ENCODE measurements around the gene TTBK1. TPM values are rescaled to one million over a fixed set of nuclear protein-coding genes. Genes with fewer than 3 reads are reported as not detected.

TTBK1 gene
- total and polyA plus RNA-seq, 2 donors (not counting 1 experiment from before 2014, with no cell fraction given) = 0.07 TPM; not detected in 1

DNA sequence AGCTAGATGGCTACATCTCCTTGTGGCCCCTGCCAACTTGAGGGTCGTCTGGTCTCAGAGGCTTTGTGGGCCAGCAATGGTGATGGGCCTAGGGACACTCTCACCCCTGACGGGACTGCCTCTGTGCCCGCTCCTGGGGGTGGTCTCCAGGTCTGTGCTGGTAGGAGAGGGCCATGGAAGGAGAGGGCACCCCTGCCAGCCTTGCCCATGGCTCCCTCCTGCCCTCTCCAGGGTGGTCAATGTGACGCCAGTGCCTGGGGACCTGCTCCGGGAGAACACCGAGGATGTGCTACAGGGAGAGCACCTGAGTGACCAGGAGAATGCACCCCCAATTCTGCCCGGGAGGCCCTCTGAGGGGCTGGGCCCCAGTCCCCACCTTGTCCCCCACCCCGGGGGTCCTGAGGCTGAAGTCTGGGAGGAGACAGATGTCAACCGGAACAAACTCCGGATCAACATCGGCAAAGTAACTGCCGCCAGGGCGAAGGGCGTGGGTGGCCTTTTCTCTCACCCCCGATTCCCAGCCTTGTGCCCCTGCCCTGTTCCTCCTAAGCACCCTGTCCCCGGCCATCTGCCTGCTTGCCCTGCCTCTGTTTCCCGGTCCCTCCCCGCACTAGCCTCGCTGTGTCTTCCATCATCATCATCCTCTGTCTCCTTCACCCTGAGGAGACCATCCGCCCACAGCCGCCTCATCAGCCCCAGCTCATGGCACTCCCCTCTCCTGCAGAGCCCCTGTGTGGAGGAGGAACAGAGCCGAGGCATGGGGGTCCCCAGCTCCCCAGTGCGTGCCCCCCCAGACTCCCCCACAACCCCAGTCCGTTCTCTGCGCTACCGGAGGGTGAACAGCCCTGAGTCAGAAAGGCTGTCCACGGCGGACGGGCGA, 15.8 kb downstream of the TTBK1 start:
- intact Hi-C loops (cut with micrococcal nuclease) = no loop called here
- H3K79me2 ChIP-seq (ENCODE audit: control insufficient read depth, insufficient read depth, low read length) = no peaks in the 10 kb centered on the region
- H3K27me3 ChIP-seq (replicated peaks in 1 of 4; ENCODE audit: control extremely low read depth in 1 of 4, control insufficient read depth in 3 of 4, insufficient read depth in 4 of 4, low read length in 3 of 4) = peaks cover 0 to 19% (median 0%) of the 10 kb centered on the region in 4 experiments
- ChIA-PET POLR2A (no interaction called here), CTCF (interaction anchor here (5.7 kb wide), 1 partner anchor 247 kb away, joined by 50 read pairs; no protein-coding TSS in a partner anchor)
- peaks cover 0 to 7% (median 0%) of the 10 kb centered on the region in 3 donors for H3K9me3 ChIP-seq (ENCODE audit: control extremely low read depth in 1 of 3, control insufficient read depth in 2 of 3, insufficient read depth in 1 of 3, low read length in 2 of 3)
- H3K27ac ChIP-seq (ENCODE audit: low read length in 2 of 2) = no peak overlapping the region
- no peaks in the 10 kb centered on the region for H3K4me1 ChIP-seq (ENCODE audit: control insufficient read depth in 2 of 2, insufficient read depth in 2 of 2, low read length in 2 of 2)
- H3K9ac ChIP-seq (ENCODE audit: low read length) = no peak overlapping the region
- no peak overlapping the region for H3K4me3 ChIP-seq (ENCODE audit: control extremely low read depth in 1 of 5, extremely low read depth in 1 of 5, insufficient read depth in 1 of 5, low read depth in 2 of 5, low read length in 4 of 5)
- no peaks in the 10 kb centered on the region for H3K36me3 ChIP-seq (replicated peaks in 1 of 2; ENCODE audit: control extremely low read depth in 1 of 2, control insufficient read depth in 1 of 2, extremely low read depth in 1 of 2, insufficient read depth in 2 of 2, low read length in 1 of 2)
- H3K27me3 Mint-ChIP-seq = peaks cover 17% of the 10 kb centered on the region
- no peak for ATAC-seq (ENCODE audit: low read depth)
- TF ChIP-seq CTCF (IDR thresholded peaks at IDR 0.05) (no peak), EZH2 (IDR thresholded peaks at IDR 0.05; ENCODE audit: borderline replicate concordance, insufficient read depth, low read depth, low read length, poor library complexity, severe bottlenecking) (no peak)
- DNase-seq = no peak
- 95% methylated on average over 21 of the region's 30 CpGs for WGBS (ENCODE audit: insufficient coverage)
- no peak overlapping the region for H2AFZ ChIP-seq (ENCODE audit: insufficient read depth, low read depth, low read length, poor library complexity, severe bottlenecking)
- H4K20me1 ChIP-seq (ENCODE audit: control insufficient read depth, insufficient read depth, low read length, poor library complexity, severe bottlenecking) = no peaks in the 10 kb centered on the region
- H3K9me3 Mint-ChIP-seq (ENCODE audit: insufficient read depth) = no peaks in the 10 kb centered on the region
- peaks cover 6% of the 10 kb centered on the region for H3K4me1 Mint-ChIP-seq
- no peak overlapping the region for H3K4me2 ChIP-seq (replicated peaks; ENCODE audit: low read depth, low read length, poor library complexity, severe bottlenecking)
- no peak overlapping the region for H3K27ac Mint-ChIP-seq
- H3K4me3 Mint-ChIP-seq = no peak overlapping the region

DNA sequence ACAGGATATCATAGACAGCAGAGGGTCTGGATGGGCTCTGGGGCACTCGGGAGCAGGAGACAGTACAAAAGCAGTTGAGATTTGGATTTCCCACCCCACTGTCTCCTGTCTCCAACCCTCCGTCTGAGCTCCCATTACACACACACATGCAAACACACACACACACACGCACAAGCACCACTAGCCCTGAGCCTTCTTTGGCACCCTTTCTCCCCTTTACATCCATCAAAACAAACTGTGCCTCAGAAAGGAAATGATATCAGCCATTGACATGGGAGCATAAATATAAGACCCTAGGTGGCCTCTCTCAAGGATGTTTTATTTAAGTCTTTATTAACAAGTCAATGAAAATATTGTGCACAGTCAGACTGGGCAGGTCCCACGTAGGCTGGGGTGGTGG, 17.5 kb downstream of the TTBK1 start:
- TF ChIP-seq CTCF (IDR thresholded peaks at IDR 0.05) = no peak
- no peak for TF ChIP-seq EZH2 (IDR thresholded peaks at IDR 0.05; ENCODE audit: borderline replicate concordance, insufficient read depth, low read depth, low read length, poor library complexity, severe bottlenecking)
- peaks cover 0 to 6% (median 0%) of the 10 kb centered on the region in 4 experiments for H3K27me3 ChIP-seq (replicated peaks in 1 of 4; ENCODE audit: control extremely low read depth in 1 of 4, control insufficient read depth in 3 of 4, insufficient read depth in 4 of 4, low read length in 3 of 4)
- ChIA-PET POLR2A (no interaction called here), CTCF (interaction anchor here (1.6 to 6.6 kb wide), 5 partner anchors 23 to 246 kb away, joined by 3 to 73 read pairs (median 32); partner anchors contain the start of gene CRIP3)
- H3K36me3 ChIP-seq (replicated peaks in 1 of 2; ENCODE audit: control extremely low read depth in 1 of 2, control insufficient read depth in 1 of 2, extremely low read depth in 1 of 2, insufficient read depth in 2 of 2, low read length in 1 of 2) = no peaks in the 10 kb centered on the region
- peaks cover 0 to 4% (median 0%) of the 10 kb centered on the region in 3 donors for H3K9me3 ChIP-seq (ENCODE audit: control extremely low read depth in 1 of 3, control insufficient read depth in 2 of 3, insufficient read depth in 1 of 3, low read length in 2 of 3)
- 97% methylated on average over 3 of the region's 4 CpGs for WGBS (ENCODE audit: insufficient coverage)
- no peaks in the 10 kb centered on the region for H3K79me2 ChIP-seq (ENCODE audit: control insufficient read depth, insufficient read depth, low read length)
- H3K27ac ChIP-seq (ENCODE audit: low read length in 2 of 2) = no peak overlapping the region
- H2AFZ ChIP-seq (ENCODE audit: insufficient read depth, low read depth, low read length, poor library complexity, severe bottlenecking) = no peak overlapping the region
- no peak overlapping the region for H3K9ac ChIP-seq (ENCODE audit: low read length)
- peaks cover 6% of the 10 kb centered on the region for H3K4me1 Mint-ChIP-seq
- H3K4me2 ChIP-seq (replicated peaks; ENCODE audit: low read depth, low read length, poor library complexity, severe bottlenecking) = no peak overlapping the region
- ATAC-seq (ENCODE audit: low read depth) (no peak), DNase-seq (no peak)
- no peak overlapping the region for H3K4me3 ChIP-seq (ENCODE audit: control extremely low read depth in 1 of 5, extremely low read depth in 1 of 5, insufficient read depth in 1 of 5, low read depth in 2 of 5, low read length in 4 of 5)
- H3K4me3 Mint-ChIP-seq = no peak overlapping the region
- no peaks in the 10 kb centered on the region for H3K9me3 Mint-ChIP-seq (ENCODE audit: insufficient read depth)
- no peaks in the 10 kb centered on the region for H3K4me1 ChIP-seq (ENCODE audit: control insufficient read depth in 2 of 2, insufficient read depth in 2 of 2, low read length in 2 of 2)
- intact Hi-C loops (cut with micrococcal nuclease) = no loop called here
- H4K20me1 ChIP-seq (ENCODE audit: control insufficient read depth, insufficient read depth, low read length, poor library complexity, severe bottlenecking) = no peaks in the 10 kb centered on the region
- H3K27ac Mint-ChIP-seq = no peak overlapping the region
- H3K27me3 Mint-ChIP-seq = peaks cover 9% of the 10 kb centered on the region

Measured in B cell (primary cell).